B cell (primary cell): ENCODE data around the gene MSH5. TPM values are rescaled to one million over a fixed set of nuclear protein-coding genes. Genes with fewer than 3 reads are reported as not detected.

Experiments
- ATAC-seq: fragments of 200-7000 bp; cut with Tn5 transposase; one replicate; pipeline ENCODE4 v1.10.0; 2021; ENCODE audit warnings: low read depth, mild to moderate bottlenecking, moderate number of reproducible peaks, moderate library complexity
- CTCF ChIA-PET: fragments of 350-600 bp; sonication (Branson Sonifier 250); formaldehyde crosslinking; loops from one replicate; lab custom pipeline; 2021; ENCODE audit warnings: antibody characterized with exemption, inconsistent platforms; lab: Charles Lee
- POLR2A ChIA-PET: fragments of 350-600 bp; sonication (Branson Sonifier 250); formaldehyde crosslinking; loops from one replicate; lab custom pipeline; 2021; ENCODE audit warnings: antibody characterized with exemption; lab: Charles Lee
- DNase-seq: peaks from one replicate; pipeline ENCODE4 v3.0.0; 2013
- H2AFZ ChIP-seq: 2 replicates; pipeline ENCODE4 v1.6.1; 2012; ENCODE audit warnings: mild to moderate bottlenecking, low read depth, low read length; ENCODE audit not compliant: insufficient read depth, poor library complexity, severe bottlenecking
- H3K27ac ChIP-seq, 2 donors: 1 replicate in 1 of 2; 2 replicates in 1 of 2; pipeline ENCODE4 v1.5.1; 2012 to 2013; ENCODE audit warnings: low read length in 2 of 2, mild to moderate bottlenecking in 2 of 2, moderate library complexity in 1 of 2
- H3K27me3 ChIP-seq, 4 experiments: fragments of 200-600 bp in 1 of 4; sonication (generic) in 1 of 4; replicated peaks in 1 of 4; 1 replicate in 2 of 4; 2 replicates in 2 of 4; pipeline versions ENCODE4 v1.6.1 to v1.7.0; 2013 to 2016; ENCODE audit warnings: low read length in 3 of 4, mild to moderate bottlenecking in 2 of 4, mixed read lengths in 1 of 4, moderate library complexity in 1 of 4; ENCODE audit not compliant: insufficient read depth in 4 of 4, control insufficient read depth in 3 of 4; ENCODE audit errors: control extremely low read depth in 1 of 4
- H3K36me3 ChIP-seq, 2 experiments: replicated peaks in 1 of 2; 1 replicate in 1 of 2; 2 replicates in 1 of 2; pipeline versions ENCODE4 v1.6.1 to v1.7.1; 2013; ENCODE audit warnings: low read length in 1 of 2; ENCODE audit not compliant: insufficient read depth in 2 of 2, control insufficient read depth in 1 of 2; ENCODE audit errors: control extremely low read depth in 1 of 2, extremely low read depth in 1 of 2
- H3K4me1 ChIP-seq, 2 donors: fragments of 200-600 bp in 1 of 2; sonication (generic) in 1 of 2; 1 replicate in 1 of 2; 2 replicates in 1 of 2; pipeline versions ENCODE4 v1.5.1 to v1.6.1; 2013 to 2017; ENCODE audit warnings: low read length in 2 of 2; ENCODE audit not compliant: control insufficient read depth in 2 of 2, insufficient read depth in 2 of 2
- H3K4me2 ChIP-seq: replicated peaks from 2 replicates; pipeline ENCODE3; 2012; ENCODE audit warnings: mild to moderate bottlenecking, low read depth, low read length; ENCODE audit not compliant: poor library complexity, severe bottlenecking
- H3K4me3 ChIP-seq, 5 experiments: fragments of 200-600 bp in 1 of 5; sonication (generic) in 1 of 5; 1 replicate in 3 of 5; 2 replicates in 2 of 5; pipeline versions ENCODE4 v1.5.1 to v1.7.0; 2011 to 2016; ENCODE audit warnings: low read length in 4 of 5, mild to moderate bottlenecking in 4 of 5, low read depth in 2 of 5, control low read depth in 1 of 5, moderate library complexity in 1 of 5; ENCODE audit not compliant: insufficient read depth in 1 of 5; ENCODE audit errors: control extremely low read depth in 1 of 5, extremely low read depth in 1 of 5
- H3K79me2 ChIP-seq: fragments of 200-600 bp; sonication (generic); one replicate; pipeline ENCODE4 v1.6.0; 2016; ENCODE audit warnings: low read length; ENCODE audit not compliant: control insufficient read depth, insufficient read depth
- H3K9ac ChIP-seq: fragments of 200-600 bp; sonication (generic); 2 replicates; pipeline ENCODE4 v1.6.1; 2017; ENCODE audit warnings: mild to moderate bottlenecking, low read length, moderate library complexity
- H3K9me3 ChIP-seq, 3 donors: one replicate each; pipeline versions ENCODE4 v1.6.1 to v1.7.1; 2013; ENCODE audit warnings: low read length in 2 of 3; ENCODE audit not compliant: control insufficient read depth in 2 of 3, insufficient read depth in 1 of 3; ENCODE audit errors: control extremely low read depth in 1 of 3
- H4K20me1 ChIP-seq: 2 replicates; pipeline ENCODE4 v1.6.0; 2012; ENCODE audit warnings: mild to moderate bottlenecking, low read length; ENCODE audit not compliant: insufficient read depth, control insufficient read depth, poor library complexity, severe bottlenecking
- H3K27ac Mint-ChIP-seq: one replicate; pipeline ENCODE4 v1.8.0; 2021; ENCODE audit warnings: mixed read lengths
- H3K27me3 Mint-ChIP-seq: one replicate; pipeline ENCODE4 v1.8.0; 2021; ENCODE audit warnings: mixed read lengths
- H3K4me1 Mint-ChIP-seq: one replicate; pipeline ENCODE4 v1.8.0; 2021; ENCODE audit warnings: mixed read lengths
- H3K4me3 Mint-ChIP-seq: one replicate; pipeline ENCODE4 v1.8.0; 2021; ENCODE audit warnings: mixed read lengths
- H3K9me3 Mint-ChIP-seq: one replicate; pipeline ENCODE4 v1.8.0; 2022; ENCODE audit warnings: mixed read lengths; ENCODE audit not compliant: insufficient read depth
- CTCF ChIP-seq: fragments of 200-600 bp; IDR thresholded peaks from one replicate; pipeline ENCODE4 v1.8.0; 2022; ENCODE audit warnings: antibody characterized with exemption, mild to moderate bottlenecking
- EZH2 ChIP-seq: IDR thresholded peaks from 2 replicates; pipeline ENCODE4 v1.6.1; 2012; ENCODE audit warnings: borderline replicate concordance, low read depth, mild to moderate bottlenecking, moderate library complexity, low read length; ENCODE audit not compliant: insufficient read depth, poor library complexity, severe bottlenecking
- WGBS: methylation state at CpG from one replicate; pipeline ENCODE4 v1.1.5; 2013; ENCODE audit warnings: missing lambda C conversion rate; ENCODE audit not compliant: insufficient coverage; 5-methylcytosine and 5-hydroxymethylcytosine counted together
- intact Hi-C: fragments of 100-400 bp; cut with micrococcal nuclease; formaldehyde crosslinking; loops from one replicate; pipeline ENCODE4 v1.10.0; 2022
- polyA plus RNA-seq: library from polyadenylated mRNA; depleted of rRNA; stranded (reverse); fragments of >200 nt; gene quantifications from 2 replicates; pipeline ENCODE4 v1.2.3, GENCODE V29; 2012
- total RNA-seq, 2 donors: library from RNA; stranded (reverse); fragments of 120-200 nt in 1 of 2; gene quantifications; 1 replicate in 1 of 2; 2 replicates in 1 of 2; pipeline versions ENCODE4 v1.2.3 to v1.2.4, GENCODE V29; 2013 to 2022

The MSH5 gene
- total and polyA plus RNA-seq, 2 donors (not counting 1 experiment from before 2014, with no cell fraction given): 49.9 to 51.6 TPM

GRCh38 chr6:31762356-31762755 lies 22.6 kb downstream of the MSH5 start, which contains the start of gene SAPCD1:
TSS of gene SAPCD1 (plus strand) at chr6:31762656. CDS start at chr6:31763055, 399 bp downstream.
- Histone ChIP-seq H3K9me3 (no peaks in the 10 kb centered on the region), H2AFZ (no peak within 1 kb of the TSS), H3K4me2 (no peak within 1 kb of the TSS), H3K4me1 (no peaks in the 10 kb centered on the region), H3K9ac (no peak within 1 kb of the TSS), H4K20me1 (no peaks in the 10 kb centered on the region), H3K36me3 (peaks cover 0 to 14% of the 10 kb centered on the region in 2 experiments), H3K79me2 (no peaks in the 10 kb centered on the region), H3K27me3 (no peaks in the 10 kb centered on the region), H3K27ac (no peak within 1 kb of the TSS), H3K4me3 (no peak within 1 kb of the TSS)
- TF ChIP-seq EZH2: no peak
- TF ChIP-seq CTCF: no peak
- H3K4me1 Mint-ChIP-seq: no peaks in the 10 kb centered on the region
- ATAC-seq: no peak
- CTCF ChIA-PET: no interaction called here
- POLR2A ChIA-PET: no interaction called here
- no peaks in the 10 kb centered on the region for H3K9me3 Mint-ChIP-seq
- DNase-seq: no peak
- intact Hi-C loops: no loop called here
- no peak within 1 kb of the TSS for H3K4me3 Mint-ChIP-seq
- H3K27ac Mint-ChIP-seq: no peak within 1 kb of the TSS
- WGBS: 63% methylated on average over 1 of the region's 4 CpGs
- no peaks in the 10 kb centered on the region for H3K27me3 Mint-ChIP-seq

GRCh38 chr6:31762878-31763618 lies 23.2 kb downstream of the MSH5 start:
- Mint-ChIP-seq H3K9me3 (no peaks in the 10 kb centered on the region), H3K27ac (no peak overlapping the region), H3K4me3 (no peak overlapping the region), H3K27me3 (no peaks in the 10 kb centered on the region), H3K4me1 (no peaks in the 10 kb centered on the region)
- WGBS: 93% methylated on average over 6 of the region's 8 CpGs
- Histone ChIP-seq H3K27me3 (no peaks in the 10 kb centered on the region), H3K27ac (no peak overlapping the region), H3K9me3 (no peaks in the 10 kb centered on the region), H3K9ac (no peak overlapping the region), H3K4me2 (no peak overlapping the region), H2AFZ (no peak overlapping the region), H3K79me2 (no peaks in the 10 kb centered on the region), H3K4me3 (no peak overlapping the region), H4K20me1 (no peaks in the 10 kb centered on the region), H3K36me3 (peaks cover 0 to 14% of the 10 kb centered on the region in 2 experiments), H3K4me1 (no peaks in the 10 kb centered on the region)
- no peak for ATAC-seq
- CTCF ChIA-PET: interaction anchor here (0.6 to 1.2 kb wide), 2 partner anchors 33 to 1875 kb away, joined by 3 read pairs; no protein-coding TSS in a partner anchor
- intact Hi-C loops: no loop called here
- no peak for TF ChIP-seq EZH2
- TF ChIP-seq CTCF: no peak
- POLR2A ChIA-PET: no interaction called here
- no peak for DNase-seq
